ENCODE data around the gene ZER1.

The ZER1 gene

DNA sequence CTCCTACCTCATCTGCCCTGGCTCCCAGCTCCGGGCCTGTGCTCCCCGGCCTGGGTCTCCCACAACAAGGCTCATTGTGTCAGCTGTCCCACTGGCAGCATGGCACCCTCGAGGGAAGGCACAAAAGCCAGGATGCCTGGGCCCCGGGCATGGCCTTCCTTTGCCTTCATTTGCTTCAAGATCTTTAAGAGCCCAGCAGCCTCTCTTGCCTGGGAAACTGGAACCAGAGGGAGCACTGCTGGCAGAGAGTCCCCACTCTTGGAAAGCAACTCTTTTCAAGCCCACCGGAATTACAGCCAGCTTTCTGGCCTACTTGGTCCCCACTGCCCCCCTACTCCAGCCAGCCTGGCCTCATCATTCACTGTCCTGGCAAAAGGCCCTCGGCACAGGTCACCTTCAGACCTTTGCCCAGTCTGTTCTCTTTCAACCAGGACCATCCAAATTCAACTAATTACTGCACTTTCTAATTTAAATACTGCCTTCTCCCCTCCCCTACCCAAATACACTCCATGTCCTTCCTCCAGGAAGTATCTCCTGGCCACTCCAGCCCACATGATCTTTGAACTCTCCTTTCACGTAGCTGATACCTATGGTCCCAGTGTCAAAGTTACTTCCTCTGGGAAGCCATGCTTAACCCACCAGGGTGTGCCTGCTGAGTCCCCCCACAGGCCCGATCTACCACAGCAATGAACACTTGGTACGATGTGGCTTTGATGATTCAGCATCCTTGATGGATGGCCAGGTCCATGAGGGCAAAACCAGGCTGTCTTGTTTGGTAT is 8.9 kb downstream of the ZER1 start:
- H3K4me3 ChIP-seq (ENCODE audit: low read length): no peak overlapping the region
- no peaks in the 10 kb centered on the region for H4K20me1 ChIP-seq (ENCODE audit: insufficient read depth, low read length)
- H3K9me3 ChIP-seq (replicated peaks; ENCODE audit: insufficient read depth, low read length): no peaks in the 10 kb centered on the region
- no peak overlapping the region for H3K9ac ChIP-seq (ENCODE audit: low read length)
- TF ChIP-seq EZH2 (optimal IDR thresholded peaks at IDR 0.05; ENCODE audit: low read depth, low read length): no peak
- no peak for TF ChIP-seq EZH2phosphoT487 (IDR thresholded peaks at IDR 0.05; ENCODE audit: low read length)
- TF ChIP-seq, protein P1, sequence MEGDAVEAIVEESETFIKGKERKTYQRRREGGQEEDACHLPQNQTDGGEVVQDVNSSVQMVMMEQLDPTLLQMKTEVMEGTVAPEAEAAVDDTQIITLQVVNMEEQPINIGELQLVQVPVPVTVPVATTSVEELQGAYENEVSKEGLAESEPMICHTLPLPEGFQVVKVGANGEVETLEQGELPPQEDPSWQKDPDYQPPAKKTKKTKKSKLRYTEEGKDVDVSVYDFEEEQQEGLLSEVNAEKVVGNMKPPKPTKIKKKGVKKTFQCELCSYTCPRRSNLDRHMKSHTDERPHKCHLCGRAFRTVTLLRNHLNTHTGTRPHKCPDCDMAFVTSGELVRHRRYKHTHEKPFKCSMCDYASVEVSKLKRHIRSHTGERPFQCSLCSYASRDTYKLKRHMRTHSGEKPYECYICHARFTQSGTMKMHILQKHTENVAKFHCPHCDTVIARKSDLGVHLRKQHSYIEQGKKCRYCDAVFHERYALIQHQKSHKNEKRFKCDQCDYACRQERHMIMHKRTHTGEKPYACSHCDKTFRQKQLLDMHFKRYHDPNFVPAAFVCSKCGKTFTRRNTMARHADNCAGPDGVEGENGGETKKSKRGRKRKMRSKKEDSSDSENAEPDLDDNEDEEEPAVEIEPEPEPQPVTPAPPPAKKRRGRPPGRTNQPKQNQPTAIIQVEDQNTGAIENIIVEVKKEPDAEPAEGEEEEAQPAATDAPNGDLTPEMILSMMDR (IDR thresholded peaks at IDR 0.05; ENCODE audit: low read length): no peak
- H3K27ac ChIP-seq (ENCODE audit: low read length): no peak overlapping the region
- H3F3A ChIP-seq (ENCODE audit: insufficient read depth, low read length): no peaks in the 10 kb centered on the region
- H3K36me3 ChIP-seq (replicated peaks; ENCODE audit: insufficient read depth, low read length): no peaks in the 10 kb centered on the region
- no peaks in the 10 kb centered on the region for H3K9me2 ChIP-seq (replicated peaks; ENCODE audit: insufficient read depth, low read length)
- no peaks in the 10 kb centered on the region for H3K4me1 ChIP-seq (ENCODE audit: low read length)
- H3K4me2 ChIP-seq (ENCODE audit: low read depth, low read length): no peak overlapping the region
- H2AFZ ChIP-seq (ENCODE audit: low read length): no peak overlapping the region
- no peaks in the 10 kb centered on the region for H3K79me2 ChIP-seq (ENCODE audit: low read length)
- no peak for DNase-seq
- H3K27me3 ChIP-seq (replicated peaks; ENCODE audit: insufficient read depth, low read length): no peaks in the 10 kb centered on the region

DNA sequence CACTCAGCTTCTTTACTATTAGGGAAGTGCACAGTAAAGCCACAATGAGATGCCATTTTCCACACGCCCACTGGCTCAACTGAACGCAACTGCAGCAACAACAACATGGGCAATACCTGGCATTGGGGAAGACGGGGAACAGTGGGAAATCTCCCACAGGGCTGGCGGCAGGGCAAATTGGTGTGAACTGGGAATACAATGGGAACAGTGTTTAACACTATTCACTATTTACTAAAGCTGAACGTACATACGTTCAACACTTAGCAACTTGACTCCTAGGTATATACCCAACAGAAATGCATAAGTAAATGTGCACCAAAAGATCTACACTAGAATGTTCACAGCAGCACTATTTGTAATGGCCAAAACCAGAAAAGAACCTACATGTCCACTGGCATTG is 14.1 kb downstream of the ZER1 start:
- Histone ChIP-seq H4K20me1 (ENCODE audit: insufficient read depth, low read length) (no peaks in the 10 kb centered on the region), H3K36me3 (replicated peaks; ENCODE audit: insufficient read depth, low read length) (no peaks in the 10 kb centered on the region), H3F3A (ENCODE audit: insufficient read depth, low read length) (no peaks in the 10 kb centered on the region), H2AFZ (ENCODE audit: low read length) (no peak overlapping the region), H3K4me2 (ENCODE audit: low read depth, low read length) (no peak overlapping the region), H3K9me2 (replicated peaks; ENCODE audit: insufficient read depth, low read length) (no peaks in the 10 kb centered on the region), H3K27me3 (replicated peaks; ENCODE audit: insufficient read depth, low read length) (no peaks in the 10 kb centered on the region), H3K4me1 (ENCODE audit: low read length) (no peaks in the 10 kb centered on the region), H3K79me2 (ENCODE audit: low read length) (no peaks in the 10 kb centered on the region), H3K9me3 (replicated peaks; ENCODE audit: insufficient read depth, low read length) (no peaks in the 10 kb centered on the region), H3K4me3 (ENCODE audit: low read length) (no peak overlapping the region), H3K27ac (ENCODE audit: low read length) (no peak overlapping the region), H3K9ac (ENCODE audit: low read length) (no peak overlapping the region)
- no peak for DNase-seq
- TF ChIP-seq, protein P1 (IDR thresholded peaks at IDR 0.05; ENCODE audit: low read length): no peak
- TF ChIP-seq EZH2 (optimal IDR thresholded peaks at IDR 0.05; ENCODE audit: low read depth, low read length): no peak
- no peak for TF ChIP-seq EZH2phosphoT487 (IDR thresholded peaks at IDR 0.05; ENCODE audit: low read length)

DNA sequence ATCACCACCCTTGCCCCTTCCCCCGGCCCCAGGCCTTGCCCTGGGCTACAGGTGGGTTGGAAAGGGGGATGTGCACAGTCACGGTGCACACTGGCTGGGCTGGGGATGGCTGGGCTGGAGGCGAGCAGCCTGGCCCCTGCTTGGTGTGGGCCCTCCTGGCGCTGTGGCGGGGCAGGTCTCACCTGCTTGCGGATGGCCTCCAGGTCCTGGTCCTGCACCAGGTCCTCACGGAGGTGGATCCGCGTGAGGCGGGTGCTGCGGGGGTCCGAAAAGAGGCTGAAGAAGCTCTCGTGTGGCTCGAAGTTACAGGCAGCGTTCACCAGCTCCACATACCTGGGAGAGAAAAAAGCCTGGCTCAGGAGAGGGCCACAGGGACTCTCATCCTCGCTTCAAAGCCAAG is 18.1 kb downstream of the ZER1 start:
- no peak for DNase-seq
- Histone ChIP-seq H4K20me1 (ENCODE audit: insufficient read depth, low read length) (no peaks in the 10 kb centered on the region), H3K36me3 (replicated peaks; ENCODE audit: insufficient read depth, low read length) (no peaks in the 10 kb centered on the region), H3K79me2 (ENCODE audit: low read length) (no peaks in the 10 kb centered on the region), H3K9me3 (replicated peaks; ENCODE audit: insufficient read depth, low read length) (no peaks in the 10 kb centered on the region), H3F3A (ENCODE audit: insufficient read depth, low read length) (no peaks in the 10 kb centered on the region), H3K9ac (ENCODE audit: low read length) (no peak overlapping the region), H3K4me2 (ENCODE audit: low read depth, low read length) (no peak overlapping the region), H3K9me2 (replicated peaks; ENCODE audit: insufficient read depth, low read length) (no peaks in the 10 kb centered on the region), H3K27me3 (replicated peaks; ENCODE audit: insufficient read depth, low read length) (no peaks in the 10 kb centered on the region), H3K27ac (ENCODE audit: low read length) (no peak overlapping the region), H3K4me1 (ENCODE audit: low read length) (no peaks in the 10 kb centered on the region), H2AFZ (ENCODE audit: low read length) (no peak overlapping the region), H3K4me3 (ENCODE audit: low read length) (no peak overlapping the region)
- TF ChIP-seq EZH2phosphoT487 (IDR thresholded peaks at IDR 0.05; ENCODE audit: low read length): no peak
- TF ChIP-seq, protein P1 (IDR thresholded peaks at IDR 0.05; ENCODE audit: low read length): no peak
- TF ChIP-seq EZH2 (optimal IDR thresholded peaks at IDR 0.05; ENCODE audit: low read depth, low read length): no peak
